PC-9 (cell line): ENCODE measurements around the gene SPON1. TPM values are rescaled to one million over a fixed set of nuclear protein-coding genes. Genes with fewer than 3 reads are reported as not detected.
"Not testable (repeated sequence)": the region's sequence is repeated elsewhere in the genome, so short reads cannot be mapped to it uniquely, and the experiment has no call there.

Experiments used
- BruUV-seq: library from RNA; stranded (reverse); fragments of 400-500 nt; replicated peaks from 2 replicates; lab custom pipeline; 2021; lab: Mats Ljungman, UMichigan
- CTCF ChIA-PET: fragments of 300-600 bp; sonication (Branson Sonifier 250); formaldehyde crosslinking; loops from one replicate; lab custom pipeline; 2022; ENCODE audit warnings: antibody characterized with exemption; lab: Charles Lee
- POLR2A ChIA-PET: fragments of 300-600 bp; sonication (Branson Sonifier 250); formaldehyde crosslinking; loops from one replicate; lab custom pipeline; 2022; ENCODE audit warnings: antibody characterized with exemption; ENCODE audit not compliant: unreplicated experiment; lab: Charles Lee
- DNase-seq, 2 experiments: peaks; one replicate each; pipeline versions ENCODE4 v3.0.0 to v3.0.0-alpha.2; 2015 to 2022; ENCODE audit warnings: mixed read lengths in 1 of 2
- H2AFZ ChIP-seq: fragments of 200-600 bp; sonication (generic); 2 replicates; pipeline ENCODE4 v1.8.1; 2017; ENCODE audit warnings: antibody characterized with exemption
- H3F3A ChIP-seq: fragments of 200-600 bp; sonication (generic); 2 replicates; pipeline ENCODE4 v1.8.1; 2017; ENCODE audit warnings: antibody characterized with exemption, mild to moderate bottlenecking, low read depth; ENCODE audit not compliant: insufficient read depth
- H3K27ac ChIP-seq: fragments of 200-600 bp; sonication (generic); 2 replicates; pipeline ENCODE4 v1.6.1; 2016; ENCODE audit warnings: mixed run types
- H3K27me3 ChIP-seq: fragments of 200-600 bp; sonication (generic); 2 replicates; pipeline ENCODE4 v1.6.1; 2016; ENCODE audit warnings: low read depth, mixed run types; ENCODE audit not compliant: insufficient read depth
- H3K36me3 ChIP-seq: fragments of 200-600 bp; sonication (generic); 2 replicates; pipeline ENCODE4 v1.6.1; 2016; ENCODE audit warnings: low read depth, mixed run types
- H3K4me1 ChIP-seq: fragments of 200-600 bp; sonication (generic); replicated peaks from 2 replicates; pipeline ENCODE4 v1.6.1; 2016; ENCODE audit warnings: mixed run types; ENCODE audit not compliant: insufficient read depth
- H3K4me2 ChIP-seq: fragments of 200-600 bp; sonication (generic); 2 replicates; pipeline ENCODE4 v1.6.1; 2017; ENCODE audit warnings: mixed run types
- H3K4me3 ChIP-seq: fragments of 200-600 bp; sonication (generic); 2 replicates; pipeline ENCODE4 v1.6.1; 2016; ENCODE audit warnings: mixed run types
- H3K79me2 ChIP-seq: fragments of 200-600 bp; sonication (generic); 2 replicates; pipeline ENCODE4 v1.6.1; 2017; ENCODE audit warnings: low read depth, mixed run types
- H3K9me2 ChIP-seq: fragments of 200-600 bp; sonication (generic); 2 replicates; pipeline ENCODE4 v1.8.1; 2017; ENCODE audit warnings: mild to moderate bottlenecking; ENCODE audit not compliant: insufficient read depth
- H3K9me3 ChIP-seq: fragments of 200-600 bp; sonication (generic); 2 replicates; pipeline ENCODE4 v1.8.1; 2016; ENCODE audit warnings: low read depth; ENCODE audit not compliant: insufficient read depth
- H4K20me1 ChIP-seq: fragments of 200-600 bp; sonication (generic); 2 replicates; pipeline ENCODE4 v1.8.1; 2017; ENCODE audit not compliant: insufficient read depth
- EZH2 ChIP-seq: fragments of 200-600 bp; sonication (generic); IDR thresholded peaks from 2 replicates; pipeline ENCODE4 v1.8.0; 2017; ENCODE audit warnings: antibody characterized with exemption, low read depth
- intact Hi-C: fragments of 100-400 bp; cut with micrococcal nuclease; formaldehyde crosslinking; loops from one replicate; pipeline ENCODE4 v1.10.0; 2022; ENCODE audit not compliant: unreplicated experiment
- total RNA-seq: library from RNA; stranded (reverse); gene quantifications from 2 replicates; pipeline ENCODE4 v1.2.3, GENCODE V29; 2021
- TF ChIP-seq, protein P1 (sequence below): fragments of 200-600 bp; sonication (generic); conservative IDR thresholded peaks from 2 replicates; pipeline ENCODE4 v1.6.1; 2017; ENCODE audit warnings: mixed run types, antibody characterized with exemption, mild to moderate bottlenecking, moderate library complexity

Gene SPON1
- total RNA-seq, 1 experiment from 2014 or later, result 0.70 TPM

- CTCF ChIA-PET, result no interaction called here
- H3K4me1 ChIP-seq, result no peaks in the 10 kb centered on the region
- DNase-seq, result peak in 1 of 2 experiments; percentile 1
- BruUV-seq, result no TSS peak
- no peaks in the 10 kb centered on the region for H3K9me2 ChIP-seq
- no peaks in the 10 kb centered on the region for H3F3A ChIP-seq
- no peak overlapping the region for H3K4me3 ChIP-seq
- no peaks in the 10 kb centered on the region for H3K36me3 ChIP-seq
- H3K27me3 ChIP-seq, result no peaks in the 10 kb centered on the region
- H3K9me3 ChIP-seq, result no peaks in the 10 kb centered on the region
- H2AFZ ChIP-seq, result no peak overlapping the region
- H4K20me1 ChIP-seq, result no peaks in the 10 kb centered on the region
- no peak overlapping the region for H3K27ac ChIP-seq
- POLR2A ChIA-PET, result no interaction called here
- H3K79me2 ChIP-seq, result no peaks in the 10 kb centered on the region
- no peak for TF ChIP-seq EZH2
- TF ChIP-seq, protein P1, sequence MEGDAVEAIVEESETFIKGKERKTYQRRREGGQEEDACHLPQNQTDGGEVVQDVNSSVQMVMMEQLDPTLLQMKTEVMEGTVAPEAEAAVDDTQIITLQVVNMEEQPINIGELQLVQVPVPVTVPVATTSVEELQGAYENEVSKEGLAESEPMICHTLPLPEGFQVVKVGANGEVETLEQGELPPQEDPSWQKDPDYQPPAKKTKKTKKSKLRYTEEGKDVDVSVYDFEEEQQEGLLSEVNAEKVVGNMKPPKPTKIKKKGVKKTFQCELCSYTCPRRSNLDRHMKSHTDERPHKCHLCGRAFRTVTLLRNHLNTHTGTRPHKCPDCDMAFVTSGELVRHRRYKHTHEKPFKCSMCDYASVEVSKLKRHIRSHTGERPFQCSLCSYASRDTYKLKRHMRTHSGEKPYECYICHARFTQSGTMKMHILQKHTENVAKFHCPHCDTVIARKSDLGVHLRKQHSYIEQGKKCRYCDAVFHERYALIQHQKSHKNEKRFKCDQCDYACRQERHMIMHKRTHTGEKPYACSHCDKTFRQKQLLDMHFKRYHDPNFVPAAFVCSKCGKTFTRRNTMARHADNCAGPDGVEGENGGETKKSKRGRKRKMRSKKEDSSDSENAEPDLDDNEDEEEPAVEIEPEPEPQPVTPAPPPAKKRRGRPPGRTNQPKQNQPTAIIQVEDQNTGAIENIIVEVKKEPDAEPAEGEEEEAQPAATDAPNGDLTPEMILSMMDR, result no peak
- no peak overlapping the region for H3K4me2 ChIP-seq
- intact Hi-C loops, result no loop called here
These were observed 67.7 kb downstream of the SPON1 start for GRCh38 chr11:14029971-14030920.

GRCh38 chr11:14035526-14035925 lies 73.0 kb downstream of the SPON1 start:
- H4K20me1 ChIP-seq, H3K9me3 ChIP-seq, H3F3A ChIP-seq, H3K9me2 ChIP-seq, H2AFZ ChIP-seq, H3K79me2 ChIP-seq, H3K36me3 ChIP-seq, H3K4me2 ChIP-seq, H3K4me1 ChIP-seq, H3K4me3 ChIP-seq, BruUV-seq, intact Hi-C loops, H3K27ac ChIP-seq, CTCF ChIA-PET, POLR2A ChIA-PET, DNase-seq, H3K27me3 ChIP-seq: not testable (repeated sequence)

- H3K4me3 ChIP-seq, result no peak overlapping the region
These were observed 73.9 kb downstream of the SPON1 start for GRCh38 chr11:14036469-14036868.

More at GRCh38 chr11:14036469-14036868, 73.9 kb downstream of the SPON1 start:
- no peak overlapping the region for H3K4me2 ChIP-seq
- no peaks in the 10 kb centered on the region for H3K4me1 ChIP-seq
- H2AFZ ChIP-seq, result no peak overlapping the region
- ChIA-PET CTCF (no interaction called here), POLR2A (no interaction called here)
- no peaks in the 10 kb centered on the region for H3K36me3 ChIP-seq
- intact Hi-C loops, result no loop called here
- no peaks in the 10 kb centered on the region for H3K9me2 ChIP-seq
- no peak for DNase-seq
- no TSS peak for BruUV-seq
- H4K20me1 ChIP-seq, result no peaks in the 10 kb centered on the region
- H3F3A ChIP-seq, result no peaks in the 10 kb centered on the region
- no peaks in the 10 kb centered on the region for H3K79me2 ChIP-seq
- no peaks in the 10 kb centered on the region for H3K27me3 ChIP-seq
- no peak overlapping the region for H3K27ac ChIP-seq
- H3K9me3 ChIP-seq, result no peaks in the 10 kb centered on the region
- TF ChIP-seq, protein P1, result no peak
- no peak for TF ChIP-seq EZH2
